ENCODE results near the gene COMMD1.
"Not testable (repeated sequence)": the region's sequence is repeated elsewhere in the genome, so short reads cannot be mapped to it uniquely, and the experiment has no call there.

The COMMD1 gene

GRCh38 chr2:61924895-61925663 lies 19.6 kb downstream of the COMMD1 start:
- no peak for DNase-seq

GRCh38 chr2:61926531-61927477 lies 21.3 kb downstream of the COMMD1 start:
- no peak for DNase-seq

GRCh38 chr2:61928826-61929461 lies 23.5 kb downstream of the COMMD1 start:
- DNase-seq, result no peak

GRCh38 chr2:61937098-61937497 lies 31.6 kb downstream of the COMMD1 start:
- DNase-seq, result no peak

- DNase-seq, result no peak
Observed at GRCh38 chr2:61937886-61938285, 32.4 kb downstream of the COMMD1 start.

- DNase-seq, result no peak
Observed at GRCh38 chr2:61938511-61938910, 33.0 kb downstream of the COMMD1 start.

- DNase-seq, result no peak
Observed at GRCh38 chr2:61943251-61943650, 37.8 kb downstream of the COMMD1 start.

- DNase-seq, result no peak
Observed at GRCh38 chr2:61946666-61947065, 41.2 kb downstream of the COMMD1 start.

GRCh38 chr2:61948661-61949457 lies 43.4 kb downstream of the COMMD1 start:
- DNase-seq, result no peak

GRCh38 chr2:61949458-61949713 lies 43.9 kb downstream of the COMMD1 start:
- no peak for DNase-seq

- DNase-seq, result no peak
Observed at GRCh38 chr2:61949714-61950560, 44.5 kb downstream of the COMMD1 start.

GRCh38 chr2:61950571-61951315 lies 45.3 kb downstream of the COMMD1 start:
- DNase-seq, result no peak

GRCh38 chr2:61951881-61952280 lies 46.4 kb downstream of the COMMD1 start:
- no peak for DNase-seq

GRCh38 chr2:61952288-61952687 lies 46.8 kb downstream of the COMMD1 start:
- no peak for DNase-seq

GRCh38 chr2:61954856-61955255 lies 49.4 kb downstream of the COMMD1 start:
- not testable (repeated sequence) for DNase-seq

- DNase-seq, result no peak
Observed at GRCh38 chr2:61959381-61960293, 54.2 kb downstream of the COMMD1 start.

- no peak for DNase-seq
Observed at GRCh38 chr2:61961231-61961901, 55.9 kb downstream of the COMMD1 start.

GRCh38 chr2:61962095-61962984 lies 56.9 kb downstream of the COMMD1 start:
- DNase-seq, result no peak

Measured in SHP77 (cell line).